A673 (cell line): ENCODE data around the gene RELN.

Experiments
- EZH2 ChIP-seq: fragments of 200-600 bp; sonication (generic); IDR thresholded peaks from 2 replicates; pipeline ENCODE4 v1.6.1; 2017; ENCODE audit warnings: borderline replicate concordance, low read depth, mild to moderate bottlenecking, mixed read lengths, antibody characterized with exemption, low read length; ENCODE audit not compliant: poor library complexity, severe bottlenecking
- TF ChIP-seq, protein P1 (sequence below): fragments of 300-800, 200-600 bp; sonication (generic); conservative IDR thresholded peaks from 2 replicates; pipeline ENCODE4 v1.5.1; 2017; ENCODE audit warnings: low read depth, mild to moderate bottlenecking, antibody characterized with exemption, low read length, moderate library complexity, mixed read lengths

GRCh38 chr7:103932389-103932788 lies 57.1 kb downstream of the RELN start:
- TF ChIP-seq, protein P1, sequence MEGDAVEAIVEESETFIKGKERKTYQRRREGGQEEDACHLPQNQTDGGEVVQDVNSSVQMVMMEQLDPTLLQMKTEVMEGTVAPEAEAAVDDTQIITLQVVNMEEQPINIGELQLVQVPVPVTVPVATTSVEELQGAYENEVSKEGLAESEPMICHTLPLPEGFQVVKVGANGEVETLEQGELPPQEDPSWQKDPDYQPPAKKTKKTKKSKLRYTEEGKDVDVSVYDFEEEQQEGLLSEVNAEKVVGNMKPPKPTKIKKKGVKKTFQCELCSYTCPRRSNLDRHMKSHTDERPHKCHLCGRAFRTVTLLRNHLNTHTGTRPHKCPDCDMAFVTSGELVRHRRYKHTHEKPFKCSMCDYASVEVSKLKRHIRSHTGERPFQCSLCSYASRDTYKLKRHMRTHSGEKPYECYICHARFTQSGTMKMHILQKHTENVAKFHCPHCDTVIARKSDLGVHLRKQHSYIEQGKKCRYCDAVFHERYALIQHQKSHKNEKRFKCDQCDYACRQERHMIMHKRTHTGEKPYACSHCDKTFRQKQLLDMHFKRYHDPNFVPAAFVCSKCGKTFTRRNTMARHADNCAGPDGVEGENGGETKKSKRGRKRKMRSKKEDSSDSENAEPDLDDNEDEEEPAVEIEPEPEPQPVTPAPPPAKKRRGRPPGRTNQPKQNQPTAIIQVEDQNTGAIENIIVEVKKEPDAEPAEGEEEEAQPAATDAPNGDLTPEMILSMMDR, result no peak
- no peak for TF ChIP-seq EZH2
